Stimulated activated CD8-positive, alpha-beta memory T cell treated with anti-CD3 and anti-CD28 coated beads, Interleukin-2, amount 100 ng/mL, for 48 hours (primary cell): ENCODE measurements around the gene TRPC4AP.
"Not testable (repeated sequence)": the region's sequence is repeated elsewhere in the genome, so short reads cannot be mapped to it uniquely, and the experiment has no call there.

ENCODE experiments used
- DNase-seq, 2 donors: peaks; one replicate each; pipeline ENCODE4 v3.0.0-alpha.2; 2020; ENCODE audit warnings: low read depth in 2 of 2

TRPC4AP gene

GRCh38 chr20:35092524-35093266 is at the start of gene TRPC4AP:
Gene TRPC4AP, minus strand, starts transcription at chr20:35092807. Its CDS starts 26 bp downstream, at chr20:35092781.
- DNase-seq: peak; percentile 78 to 82

- DNase-seq: no peak
Measured at GRCh38 chr20:35135867-35136586, 43.4 kb upstream of the TRPC4AP start.

GRCh38 chr20:35134880-35135279 is 42.3 kb upstream of the TRPC4AP start:
- DNase-seq: no peak

GRCh38 chr20:35134472-35134871 is 41.9 kb upstream of the TRPC4AP start:
- DNase-seq: no peak

- no peak for DNase-seq
Measured at GRCh38 chr20:35133735-35134134, 41.1 kb upstream of the TRPC4AP start.

- no peak for DNase-seq
Measured at GRCh38 chr20:35133031-35133430, 40.4 kb upstream of the TRPC4AP start.

GRCh38 chr20:35131934-35132333 is 39.3 kb upstream of the TRPC4AP start:
- no peak for DNase-seq

GRCh38 chr20:35129647-35130069 is 37.1 kb upstream of the TRPC4AP start:
- DNase-seq: no peak

GRCh38 chr20:35125753-35126152 is 33.1 kb upstream of the TRPC4AP start:
- no peak for DNase-seq

GRCh38 chr20:35122756-35123405 is 30.3 kb upstream of the TRPC4AP start:
- no peak for DNase-seq

- no peak for DNase-seq
Measured at GRCh38 chr20:35121186-35121585, 28.6 kb upstream of the TRPC4AP start.

- DNase-seq: no peak
Measured at GRCh38 chr20:35120012-35120701, 27.6 kb upstream of the TRPC4AP start.

GRCh38 chr20:35117629-35118028 is 25.0 kb upstream of the TRPC4AP start:
- no peak for DNase-seq

GRCh38 chr20:35117196-35117595 is 24.6 kb upstream of the TRPC4AP start:
- no peak for DNase-seq

- DNase-seq: no peak
Measured at GRCh38 chr20:35116258-35116657, 23.7 kb upstream of the TRPC4AP start.

- DNase-seq: no peak
Measured at GRCh38 chr20:35115606-35116005, 23.0 kb upstream of the TRPC4AP start.

GRCh38 chr20:35112276-35112675 is 19.7 kb upstream of the TRPC4AP start:
- DNase-seq: not testable (repeated sequence)

- DNase-seq: no peak
Measured at GRCh38 chr20:35111141-35111888, 18.7 kb upstream of the TRPC4AP start.

GRCh38 chr20:35108921-35109320 is 16.3 kb upstream of the TRPC4AP start:
- DNase-seq: no peak

- no peak for DNase-seq
Measured at GRCh38 chr20:35106827-35107380, 14.3 kb upstream of the TRPC4AP start.

GRCh38 chr20:35104685-35105295 is 12.2 kb upstream of the TRPC4AP start:
- no peak for DNase-seq
